OCI-LY7 (cell line): ENCODE data around the gene ZNF808.

Experiments used
- EZH2phosphoT487 ChIP-seq: fragments of 200-600 bp; sonication (generic); IDR thresholded peaks from 2 replicates; pipeline ENCODE4 v1.6.1; 2018; ENCODE audit warnings: low read depth, borderline replicate concordance, mild to moderate bottlenecking, mixed run types, antibody characterized with exemption, low read length, moderate library complexity, mixed read lengths
- TF ChIP-seq, protein P1 (sequence below): fragments of 200-600 bp; sonication (generic); conservative IDR thresholded peaks from 2 replicates; pipeline ENCODE4 v1.5.1; 2014; ENCODE audit warnings: mild to moderate bottlenecking, antibody characterized with exemption, low read length, moderate library complexity, mixed read lengths

DNA sequence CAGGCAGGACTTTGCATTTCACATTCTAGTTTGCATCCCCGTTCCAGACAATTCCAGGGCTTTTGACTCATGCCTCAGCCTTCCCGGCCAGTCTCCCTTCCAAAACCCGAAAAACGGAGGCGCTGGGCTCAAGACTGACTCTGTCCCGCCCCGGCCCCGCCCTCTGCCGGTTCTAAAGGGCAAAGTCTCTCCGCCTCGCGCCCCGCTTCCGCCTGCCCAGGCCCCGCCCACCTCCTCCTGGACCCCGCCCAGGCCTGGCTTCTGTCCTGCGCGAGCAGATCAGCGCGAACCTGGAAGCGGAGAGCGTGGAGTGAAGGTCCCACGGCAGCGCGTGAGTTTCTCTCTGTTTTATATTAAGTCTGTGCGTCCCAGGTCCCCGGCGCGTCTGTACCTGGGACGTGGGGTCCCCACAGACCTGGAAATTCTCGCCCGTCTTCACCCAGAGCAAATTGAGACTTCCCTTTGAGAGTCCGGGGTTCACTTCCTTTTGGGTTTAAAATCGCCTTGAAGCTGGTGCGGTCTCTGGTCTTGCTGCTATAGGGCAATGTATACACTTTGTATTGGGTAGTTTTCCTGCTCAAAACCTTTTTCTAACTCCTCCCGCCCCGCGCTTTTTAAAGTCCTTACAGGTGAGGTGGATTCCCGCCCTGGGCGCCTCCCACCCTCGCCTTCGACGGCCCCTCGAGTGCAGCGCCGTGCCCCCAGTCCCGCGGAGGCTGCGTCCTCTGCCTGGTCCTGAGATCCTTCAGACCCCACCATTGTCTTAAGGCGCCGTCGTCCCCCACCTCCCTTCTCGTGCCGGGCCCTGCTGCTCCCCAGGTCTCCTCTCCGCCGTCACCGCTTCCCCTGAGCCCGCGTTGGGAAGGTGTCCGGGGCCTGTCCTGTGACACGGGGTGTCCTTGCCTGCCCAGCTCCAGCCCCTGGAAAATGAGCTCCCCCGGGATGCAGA is 73.8 kb downstream of the ZNF808 start:
- TF ChIP-seq, protein P1, sequence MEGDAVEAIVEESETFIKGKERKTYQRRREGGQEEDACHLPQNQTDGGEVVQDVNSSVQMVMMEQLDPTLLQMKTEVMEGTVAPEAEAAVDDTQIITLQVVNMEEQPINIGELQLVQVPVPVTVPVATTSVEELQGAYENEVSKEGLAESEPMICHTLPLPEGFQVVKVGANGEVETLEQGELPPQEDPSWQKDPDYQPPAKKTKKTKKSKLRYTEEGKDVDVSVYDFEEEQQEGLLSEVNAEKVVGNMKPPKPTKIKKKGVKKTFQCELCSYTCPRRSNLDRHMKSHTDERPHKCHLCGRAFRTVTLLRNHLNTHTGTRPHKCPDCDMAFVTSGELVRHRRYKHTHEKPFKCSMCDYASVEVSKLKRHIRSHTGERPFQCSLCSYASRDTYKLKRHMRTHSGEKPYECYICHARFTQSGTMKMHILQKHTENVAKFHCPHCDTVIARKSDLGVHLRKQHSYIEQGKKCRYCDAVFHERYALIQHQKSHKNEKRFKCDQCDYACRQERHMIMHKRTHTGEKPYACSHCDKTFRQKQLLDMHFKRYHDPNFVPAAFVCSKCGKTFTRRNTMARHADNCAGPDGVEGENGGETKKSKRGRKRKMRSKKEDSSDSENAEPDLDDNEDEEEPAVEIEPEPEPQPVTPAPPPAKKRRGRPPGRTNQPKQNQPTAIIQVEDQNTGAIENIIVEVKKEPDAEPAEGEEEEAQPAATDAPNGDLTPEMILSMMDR, result peak; percentile 55
- no peak for TF ChIP-seq EZH2phosphoT487
